ENCODE data around the gene ITSN1.

DNA sequence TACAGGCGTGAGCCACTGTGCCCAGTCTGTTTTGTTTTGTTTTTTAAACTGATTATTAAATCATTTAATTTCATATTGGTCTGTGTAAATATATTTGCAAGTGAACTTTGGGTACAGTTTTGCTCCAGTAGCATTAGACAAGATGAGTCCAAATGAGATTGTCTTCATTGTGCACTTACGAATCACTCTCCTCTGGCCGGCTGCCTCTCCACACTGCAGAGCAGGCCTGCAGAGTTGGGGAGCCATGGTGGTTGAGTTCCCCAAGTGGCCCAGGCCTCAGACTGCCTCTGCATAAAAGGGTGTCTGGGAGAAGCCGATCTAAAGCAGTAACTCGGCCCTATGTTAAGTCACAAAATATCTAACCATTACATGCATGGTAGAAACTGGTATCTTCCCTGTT is 198.5 kb downstream of the ITSN1 start:
- TF ChIP-seq EZH2 (IDR thresholded peaks at IDR 0.05; ENCODE audit: insufficient read depth, poor library complexity, severe bottlenecking) (no peak), EZH2phosphoT487 (IDR thresholded peaks at IDR 0.05; ENCODE audit: insufficient read depth, low read depth) (no peak)
